ENCODE results near the gene WWC1.

DNA sequence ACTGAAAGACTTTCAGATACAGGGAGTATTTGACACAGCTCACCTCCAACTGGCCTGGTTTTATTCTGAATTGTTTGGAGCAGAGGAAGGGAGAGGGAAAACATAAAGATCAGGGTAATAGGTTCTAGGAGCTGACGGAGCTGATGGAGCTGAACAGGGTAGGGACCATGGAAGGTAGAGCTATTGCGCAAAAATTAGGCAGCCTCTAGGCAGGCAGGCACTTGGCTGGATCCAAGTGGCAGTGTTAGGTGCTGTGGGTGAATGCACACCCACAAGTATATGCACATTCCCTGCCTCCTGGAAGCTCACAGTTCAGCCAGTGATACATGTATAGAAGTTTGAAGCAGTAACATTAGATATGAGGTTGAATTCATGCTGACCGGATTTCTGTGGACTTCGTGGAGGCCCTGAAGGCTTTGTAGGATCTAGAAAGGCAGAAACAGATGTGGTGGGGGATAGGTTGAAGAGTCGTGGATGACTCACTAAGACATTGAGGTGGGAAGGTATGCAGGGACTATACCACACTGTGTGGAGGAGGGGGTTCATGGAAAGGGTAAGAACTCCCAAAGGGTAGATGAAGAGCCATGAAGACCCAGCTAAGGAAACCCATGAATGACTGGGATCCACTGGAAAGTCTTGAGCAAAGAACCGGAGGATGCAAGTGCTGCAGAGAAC is 50.8 kb downstream of the WWC1 start:
- TF ChIP-seq POLR2A (IDR thresholded peaks at IDR 0.05) = no peak
- no peak for TF ChIP-seq CTCF (IDR thresholded peaks at IDR 0.05)

Measured in body of pancreas (tissue), 4 donors.